NCI-H1436 treated with DMSO at 0.1 percent for 48 hours (cell line): ENCODE results near the gene PCBP4.

Experiments used
- DNase-seq: peaks from one replicate; lab custom pipeline; 2025; lab: John Stamatoyannopoulos, UW

Gene PCBP4

DNA sequence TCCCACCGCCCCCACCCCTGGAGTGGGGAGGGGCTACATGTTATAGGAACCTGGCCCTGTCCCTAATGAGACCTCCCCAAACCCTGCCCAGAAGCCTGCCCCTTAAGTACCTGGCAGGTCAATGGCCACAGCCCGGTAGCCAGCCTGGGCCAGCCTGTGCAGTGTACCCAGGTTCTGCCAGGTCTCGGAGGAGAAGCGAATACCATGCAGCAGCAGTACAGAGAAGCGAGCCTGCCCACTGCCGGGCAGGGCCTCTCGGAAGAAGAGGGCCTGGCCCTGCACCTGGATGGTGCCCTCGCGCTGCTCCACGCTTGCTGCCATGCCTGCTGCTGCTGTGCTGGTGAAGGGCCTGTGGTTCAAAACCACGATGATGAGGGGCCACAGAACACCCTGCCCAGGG, 4.1 kb upstream of the PCBP4 start:
- DNase-seq = no peak

DNA sequence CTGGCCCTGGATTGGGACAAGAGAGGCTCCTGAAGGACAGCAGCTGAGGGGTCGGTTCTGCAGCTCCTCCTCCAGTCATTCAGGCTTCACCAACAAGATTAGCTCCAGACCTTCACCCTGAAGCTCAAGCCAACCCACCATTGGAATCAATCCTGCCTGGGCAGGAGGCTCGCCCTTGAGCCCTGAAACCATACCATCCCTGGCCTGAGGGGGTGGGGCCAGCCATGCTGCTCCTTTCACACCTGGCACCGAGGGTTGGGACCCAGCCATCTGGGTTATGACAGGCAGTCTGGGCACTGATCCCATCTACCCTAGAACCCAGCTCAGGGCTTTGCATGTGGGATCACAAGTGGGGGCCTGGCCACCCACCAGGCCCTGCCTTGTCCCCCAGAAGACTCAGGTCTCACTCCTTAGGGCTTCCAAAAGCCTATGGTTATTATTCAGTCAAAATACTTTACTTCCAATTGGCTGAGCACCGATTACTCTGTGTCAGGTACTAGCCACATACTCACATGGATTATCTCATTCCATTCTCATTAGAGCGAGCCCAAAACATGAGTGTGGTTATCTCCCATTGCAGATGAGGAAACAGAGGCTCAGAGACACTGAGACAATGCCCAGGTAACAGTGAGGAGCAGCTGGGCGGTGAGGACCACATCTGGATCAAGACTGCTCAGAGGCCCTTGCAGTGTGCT, 3.5 kb upstream of the PCBP4 start:
- no peak for DNase-seq

DNA sequence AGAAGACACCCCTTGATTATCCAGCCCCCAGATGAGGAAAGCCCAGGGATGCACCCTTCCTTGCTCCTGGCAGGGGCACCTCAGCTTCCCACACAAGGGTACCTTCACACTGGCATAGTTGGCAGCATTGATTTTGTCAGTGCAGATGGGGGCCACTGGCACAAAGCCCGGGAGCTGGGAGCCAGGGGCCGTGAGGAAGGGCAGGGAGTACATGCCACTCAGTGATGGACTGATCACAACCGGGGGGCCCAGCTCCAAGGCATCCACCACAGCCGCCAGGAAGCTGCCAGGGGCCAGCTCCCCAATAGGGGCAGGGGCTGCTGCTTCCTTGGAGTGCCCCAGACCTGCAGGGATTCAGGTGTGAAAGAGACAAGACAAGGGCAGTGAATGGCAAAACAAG, 2.6 kb upstream of the PCBP4 start:
- no peak for DNase-seq

DNA sequence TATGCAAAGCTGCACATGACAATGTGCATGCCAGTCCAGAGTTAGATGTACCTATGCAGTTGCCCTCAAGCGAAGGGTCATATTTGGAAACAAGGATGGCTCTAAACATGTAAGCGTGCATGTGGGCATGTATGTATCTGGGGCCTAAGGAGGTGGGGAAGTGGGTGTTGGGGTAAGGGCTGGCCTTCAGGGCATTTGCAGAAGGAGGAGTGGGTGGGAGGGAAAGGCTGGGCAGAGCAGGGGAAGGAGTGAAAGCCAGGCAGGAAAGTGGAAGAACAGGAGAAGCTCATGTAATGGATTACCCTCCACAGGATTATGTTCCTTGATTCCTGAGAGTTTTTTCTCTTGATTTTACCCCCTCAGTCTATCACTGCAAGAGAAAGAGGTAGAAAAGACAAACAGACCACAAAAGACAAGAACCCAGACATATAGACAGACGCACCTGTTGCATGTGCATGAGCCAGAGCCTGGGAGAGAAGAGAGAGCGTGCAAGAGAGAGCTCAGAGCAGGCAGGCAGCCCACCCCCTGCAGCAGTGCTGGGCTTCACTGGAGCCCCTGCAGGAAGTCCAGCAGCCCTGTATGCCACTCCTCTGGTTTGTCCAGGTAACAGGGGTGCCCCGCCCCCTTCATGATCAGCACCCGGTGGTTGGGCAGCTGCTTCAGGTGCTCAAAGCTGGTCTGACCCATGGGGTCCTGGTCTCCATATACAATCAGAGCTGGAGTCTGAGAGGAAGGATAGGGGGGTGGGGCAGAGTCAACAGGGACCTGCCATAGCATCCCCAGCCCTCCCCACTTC, 1.8 kb upstream of the PCBP4 start:
- DNase-seq = no peak

DNA sequence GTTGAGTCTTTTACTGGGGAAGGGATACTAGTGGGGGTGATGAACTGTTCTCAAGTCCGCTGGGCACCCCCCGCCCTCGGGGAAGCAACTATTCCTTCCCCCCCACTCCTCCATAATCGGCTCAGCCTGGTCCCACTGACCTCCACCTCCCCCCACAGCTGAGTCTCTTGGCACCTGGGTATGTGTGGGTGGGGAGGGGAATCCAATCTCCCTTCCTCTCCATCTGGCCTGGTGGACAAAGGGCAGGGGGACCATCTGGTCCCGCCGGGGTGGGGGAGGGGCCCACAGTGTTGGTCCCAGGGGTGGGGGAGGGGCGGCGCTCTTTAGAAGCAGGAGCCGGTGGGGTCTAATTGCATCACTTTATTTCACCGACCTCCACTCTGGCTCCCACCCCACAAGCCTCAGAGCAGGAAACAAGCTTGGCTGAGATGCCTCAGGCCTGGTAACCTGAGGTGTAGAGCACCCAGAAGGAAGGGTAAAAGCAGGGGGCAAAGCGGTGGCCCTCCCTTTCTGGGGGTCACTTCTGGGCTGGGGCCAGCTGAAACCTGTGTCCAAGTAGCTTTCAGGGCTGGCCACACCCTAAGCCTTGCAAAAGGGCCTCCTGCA, 1.0 kb upstream of the PCBP4 start:
- DNase-seq = no peak

DNA sequence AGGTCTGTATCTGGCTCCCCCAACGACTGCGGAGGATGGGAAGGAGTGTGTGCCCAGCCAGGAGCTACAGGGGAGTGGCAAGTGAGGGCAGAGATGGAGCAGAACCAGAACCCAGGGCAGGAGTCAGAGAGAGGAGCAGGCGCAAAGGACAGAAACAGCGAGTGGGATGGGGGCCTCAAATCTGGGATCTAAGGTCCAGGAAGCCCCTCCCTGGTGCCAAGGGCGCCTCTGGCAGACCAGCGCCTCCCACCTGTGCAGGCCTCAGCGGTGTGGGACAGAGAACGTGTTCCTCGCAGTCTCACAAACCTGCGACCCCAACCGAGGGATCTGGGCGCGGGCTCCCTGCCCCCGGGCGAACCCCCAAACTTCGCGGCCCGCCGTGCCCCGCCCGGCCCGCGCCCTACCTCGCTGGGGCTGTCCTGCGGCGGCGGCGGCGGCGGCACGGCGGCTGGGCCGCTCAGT, 301 bp downstream of the PCBP4 start:
- no peak for DNase-seq

DNA sequence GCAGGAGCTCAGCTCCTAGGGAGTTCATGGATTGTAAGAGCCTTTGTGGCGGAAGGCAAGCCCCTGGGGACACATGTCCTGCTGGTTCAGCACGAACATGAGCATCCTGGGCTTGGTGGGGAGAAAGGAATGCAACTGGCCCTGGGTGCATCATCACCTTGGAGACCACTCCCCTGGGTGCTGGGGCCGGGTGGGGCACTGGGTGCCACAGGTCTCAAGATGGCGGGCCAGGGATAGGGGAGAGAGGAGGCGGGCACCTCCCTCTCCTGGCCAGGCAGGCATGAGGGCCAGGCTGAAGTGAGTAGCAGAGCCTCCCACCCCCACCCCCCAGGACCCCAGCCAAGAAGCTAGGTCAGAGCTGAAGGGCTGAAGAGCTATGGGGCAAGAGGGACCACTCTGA, 768 bp downstream of the PCBP4 start:
- no peak for DNase-seq

DNA sequence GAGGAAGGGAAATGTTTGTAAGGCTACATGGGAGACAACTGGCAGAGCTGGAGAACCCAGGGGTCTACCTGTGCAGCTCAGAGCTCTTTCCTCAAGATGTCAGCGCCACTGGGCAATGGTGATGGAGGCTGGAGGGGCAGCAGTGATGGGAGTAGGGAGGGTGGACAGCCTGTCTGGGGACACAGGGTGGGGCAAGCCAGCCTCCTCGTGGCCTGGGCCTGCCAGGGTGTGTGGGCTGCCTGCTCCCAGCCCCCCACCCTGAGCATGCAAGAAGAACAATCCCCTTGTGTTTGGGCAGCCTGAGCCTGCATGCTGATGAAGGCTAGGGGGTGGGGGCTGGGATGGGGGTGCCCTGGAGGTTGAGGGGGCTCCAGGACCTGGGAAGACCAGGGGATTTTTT, 1.2 kb downstream of the PCBP4 start:
- DNase-seq = no peak

DNA sequence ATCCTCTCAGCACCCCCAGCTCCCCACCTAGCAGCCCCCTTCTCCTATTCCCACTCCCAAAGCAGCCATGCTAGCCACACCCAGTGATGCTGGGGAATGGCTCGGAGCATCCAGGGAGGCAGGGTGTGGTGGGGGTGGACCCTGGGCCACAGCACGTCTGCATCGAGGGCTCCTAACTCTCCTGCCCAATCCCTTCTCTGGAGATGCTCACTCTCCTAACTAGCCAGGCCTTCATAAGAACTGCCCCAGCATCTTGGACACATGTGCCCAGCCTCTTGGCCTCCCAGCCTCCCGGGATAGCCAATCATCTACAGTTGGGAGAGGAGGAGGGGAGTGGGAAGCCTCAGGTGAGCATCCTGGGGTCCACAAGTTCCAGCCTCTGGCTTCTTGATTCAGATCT, 2.7 kb downstream of the PCBP4 start:
- no peak for DNase-seq

DNA sequence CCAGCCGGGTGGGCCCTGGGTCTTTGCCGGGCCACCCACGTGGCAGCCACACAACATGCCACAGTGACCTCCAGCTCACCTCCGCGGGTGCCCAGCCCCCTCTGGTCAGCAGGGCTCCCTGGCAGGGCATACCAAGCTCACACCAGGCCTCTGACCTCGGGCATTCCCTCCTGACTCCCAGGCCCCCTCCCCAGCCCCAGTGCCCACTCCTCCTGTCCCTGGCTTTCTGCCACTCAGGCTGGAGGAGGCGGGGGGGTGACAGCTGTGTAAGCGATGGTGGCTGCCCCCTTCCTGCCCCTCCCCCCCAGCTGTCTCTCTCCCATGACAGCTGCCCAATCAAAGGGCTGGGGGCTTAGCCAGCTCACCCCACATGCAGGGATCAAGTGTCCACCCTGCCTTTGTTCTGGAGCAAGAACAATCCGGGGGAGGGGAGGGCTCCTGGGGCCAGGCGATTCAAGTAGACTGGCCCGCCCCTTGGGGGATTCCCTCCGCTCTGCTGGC, 3.3 kb downstream of the PCBP4 start:
- no peak for DNase-seq

DNA sequence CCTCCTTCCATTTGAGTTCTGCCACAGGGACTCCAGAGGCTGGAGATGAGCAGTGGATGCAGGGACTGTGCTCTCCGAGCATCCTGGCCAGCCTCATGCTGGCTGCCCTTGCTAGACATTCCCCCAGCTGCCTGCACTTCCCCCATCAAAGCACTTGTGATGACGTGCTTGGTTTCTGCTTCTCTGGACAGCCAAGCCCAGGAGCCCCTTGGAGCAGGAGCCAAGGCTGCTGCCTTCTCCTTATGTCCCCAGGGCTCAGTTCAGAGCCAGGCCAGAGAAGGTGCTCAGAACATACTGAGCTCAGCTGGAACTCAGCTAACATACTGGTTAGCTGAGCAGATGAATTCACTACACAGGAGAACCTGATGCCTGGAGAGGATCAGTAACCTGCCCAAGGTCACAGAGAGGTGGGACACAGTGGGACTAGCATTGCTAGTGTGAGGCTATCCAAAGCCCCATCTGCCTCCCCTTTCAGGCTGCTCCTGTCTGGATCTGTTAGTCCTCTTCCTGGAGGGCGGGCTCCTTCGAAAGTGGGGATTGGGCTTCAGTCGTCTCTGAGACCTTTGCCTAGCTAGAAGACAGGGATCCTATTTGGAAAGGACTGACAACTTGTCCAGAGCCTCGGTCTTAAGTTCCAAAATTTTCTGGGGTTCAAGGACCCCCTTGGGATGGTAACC, 4.3 kb downstream of the PCBP4 start:
- no peak for DNase-seq

DNA sequence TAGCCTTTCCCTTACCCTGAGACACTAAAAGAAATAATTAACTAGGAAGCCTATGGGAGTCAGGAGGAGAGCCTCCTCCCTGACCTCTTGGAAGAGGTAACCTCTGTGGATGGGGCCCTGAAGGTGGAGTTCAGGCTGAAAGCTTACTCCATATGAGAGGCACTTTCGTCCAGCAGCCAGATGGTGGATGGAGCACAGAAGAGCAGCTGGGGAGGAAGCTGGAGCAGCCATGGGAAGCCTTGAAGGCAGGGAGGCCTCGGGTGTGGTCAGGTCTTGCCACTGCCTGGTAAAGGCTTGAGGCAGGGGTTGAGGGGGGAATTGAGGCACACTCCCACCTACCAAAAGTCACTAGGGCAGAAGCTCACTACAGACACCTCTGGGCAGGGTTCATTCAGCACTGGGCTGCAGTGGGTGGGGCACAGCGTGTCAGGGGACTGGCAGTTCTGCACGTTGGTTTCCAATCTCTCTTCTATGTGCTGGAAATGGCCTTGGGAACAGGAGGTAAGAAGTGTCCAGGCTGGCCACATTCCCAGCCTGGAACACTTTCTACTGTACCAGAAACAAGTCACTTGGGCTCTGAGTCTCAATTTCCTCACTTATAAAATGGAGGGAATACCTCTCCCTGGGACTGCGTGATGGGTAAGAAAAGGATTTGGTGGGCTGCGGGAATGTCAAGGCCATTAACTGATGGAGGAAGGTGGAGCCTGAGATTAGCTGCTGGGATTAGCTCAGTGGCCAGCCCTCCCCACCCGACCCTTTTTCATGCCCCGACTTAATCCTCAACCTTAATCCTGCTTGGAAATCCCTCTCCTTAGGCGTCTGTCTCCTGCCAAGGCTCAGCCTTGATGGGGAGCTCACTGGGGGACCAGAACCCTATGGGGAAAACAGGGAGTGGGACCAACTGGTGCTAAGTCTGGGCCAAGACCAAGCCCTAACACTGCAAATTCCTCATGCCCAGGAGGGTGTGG, 5.4 kb downstream of the PCBP4 start:
- DNase-seq = no peak

DNA sequence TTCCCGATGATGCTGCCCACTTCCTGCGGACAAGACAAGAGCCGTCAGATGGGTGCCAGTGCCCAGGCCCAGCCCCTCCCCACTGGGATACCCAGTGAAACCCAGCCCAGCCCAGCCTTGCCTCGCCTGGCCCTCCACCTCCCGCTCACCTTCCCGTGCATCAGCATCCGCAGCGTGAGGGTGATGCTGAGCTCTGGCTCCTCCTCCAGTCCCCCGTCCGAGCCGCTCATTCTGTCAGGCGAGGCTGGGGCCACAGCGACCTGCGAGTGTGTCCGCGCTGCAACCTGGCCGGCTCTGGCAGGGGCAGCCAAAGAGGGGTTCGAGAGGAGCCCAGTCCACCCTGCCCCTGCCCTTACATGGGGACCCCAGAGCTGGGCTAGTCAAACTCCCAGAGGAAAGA, 6.2 kb downstream of the PCBP4 start:
- DNase-seq = no peak

DNA sequence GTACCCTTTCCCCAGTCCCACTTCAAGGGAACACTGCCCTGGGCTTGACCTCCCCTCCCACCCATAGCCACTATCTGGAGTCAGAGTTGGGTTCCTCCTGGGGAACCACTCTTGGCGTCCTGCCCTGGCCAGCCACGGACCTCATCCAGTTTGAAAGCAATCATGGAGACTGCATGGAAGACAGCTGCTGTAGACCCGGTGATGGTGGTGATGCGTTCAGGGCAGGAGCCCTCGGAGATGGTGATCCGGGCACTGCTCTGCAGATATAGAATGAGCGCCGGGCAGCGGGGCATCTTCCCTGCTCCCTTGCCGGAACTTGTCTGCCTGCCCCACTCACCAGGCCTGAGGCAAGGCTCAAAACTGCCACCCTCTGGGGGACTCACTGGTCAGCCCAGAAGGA, 6.9 kb downstream of the PCBP4 start:
- DNase-seq = no peak

DNA sequence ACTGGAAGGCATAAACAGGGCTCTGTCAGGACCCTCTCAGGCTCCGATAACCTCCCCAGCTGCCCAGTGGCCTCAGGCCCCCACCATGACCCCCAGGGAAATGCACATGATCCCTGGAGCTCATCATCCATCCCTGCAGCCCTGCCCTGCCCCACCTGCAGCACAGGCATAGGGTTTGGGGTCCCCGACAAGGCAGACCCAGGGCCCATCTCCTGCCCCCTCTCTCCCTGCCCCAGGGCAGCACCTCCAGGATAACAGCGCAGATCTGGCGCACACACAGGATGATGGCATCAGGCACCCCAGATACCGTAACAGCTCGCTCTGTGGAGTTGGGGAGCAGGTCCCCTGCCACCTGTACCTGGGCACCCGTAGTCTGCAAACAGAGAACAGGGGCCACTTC, 7.6 kb downstream of the PCBP4 start:
- no peak for DNase-seq

DNA sequence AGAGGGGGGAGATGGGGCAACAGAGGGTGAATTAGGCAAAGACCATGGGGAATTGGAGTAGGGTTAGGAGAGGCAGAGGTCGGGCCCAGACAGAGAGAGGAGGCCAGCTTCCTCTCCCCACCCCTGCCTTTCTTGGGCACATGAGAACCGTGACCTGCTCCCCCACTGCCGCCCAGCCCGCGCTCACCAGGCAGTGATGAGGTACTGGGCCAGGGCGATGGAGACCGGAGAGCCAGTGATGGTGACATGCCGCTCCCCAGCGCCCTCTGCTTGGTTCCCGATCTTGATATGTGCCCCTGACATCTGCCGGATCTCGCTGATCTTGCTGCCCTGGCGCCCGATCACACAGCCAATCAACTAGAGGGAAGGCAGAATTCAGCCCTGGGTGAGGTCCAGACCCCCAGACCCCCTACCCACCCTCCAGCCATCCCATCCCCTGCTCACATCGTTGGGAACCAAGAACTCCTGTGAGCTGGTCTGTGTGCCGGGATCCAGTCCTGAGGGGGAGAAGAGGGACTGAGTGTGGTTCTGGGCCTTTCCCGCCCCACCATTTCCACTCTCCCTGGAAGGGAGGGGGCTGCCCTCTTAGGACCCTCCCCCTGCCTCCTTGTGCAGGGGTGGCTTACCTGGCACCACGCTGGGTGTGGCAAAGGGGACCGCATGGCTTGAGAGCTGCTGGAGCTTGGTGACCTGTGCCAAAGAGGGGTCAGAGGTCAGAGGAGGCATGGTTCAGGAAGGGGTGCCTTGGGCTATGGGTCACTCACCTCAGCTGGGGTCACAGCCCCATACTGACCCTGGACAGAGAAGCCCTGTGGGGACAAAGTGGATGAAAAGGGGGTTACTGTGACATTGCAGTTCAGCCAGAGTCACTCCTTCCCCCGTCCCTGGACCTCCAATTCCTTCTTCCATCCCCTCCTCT, 8.4 kb downstream of the PCBP4 start:
- no peak for DNase-seq

DNA sequence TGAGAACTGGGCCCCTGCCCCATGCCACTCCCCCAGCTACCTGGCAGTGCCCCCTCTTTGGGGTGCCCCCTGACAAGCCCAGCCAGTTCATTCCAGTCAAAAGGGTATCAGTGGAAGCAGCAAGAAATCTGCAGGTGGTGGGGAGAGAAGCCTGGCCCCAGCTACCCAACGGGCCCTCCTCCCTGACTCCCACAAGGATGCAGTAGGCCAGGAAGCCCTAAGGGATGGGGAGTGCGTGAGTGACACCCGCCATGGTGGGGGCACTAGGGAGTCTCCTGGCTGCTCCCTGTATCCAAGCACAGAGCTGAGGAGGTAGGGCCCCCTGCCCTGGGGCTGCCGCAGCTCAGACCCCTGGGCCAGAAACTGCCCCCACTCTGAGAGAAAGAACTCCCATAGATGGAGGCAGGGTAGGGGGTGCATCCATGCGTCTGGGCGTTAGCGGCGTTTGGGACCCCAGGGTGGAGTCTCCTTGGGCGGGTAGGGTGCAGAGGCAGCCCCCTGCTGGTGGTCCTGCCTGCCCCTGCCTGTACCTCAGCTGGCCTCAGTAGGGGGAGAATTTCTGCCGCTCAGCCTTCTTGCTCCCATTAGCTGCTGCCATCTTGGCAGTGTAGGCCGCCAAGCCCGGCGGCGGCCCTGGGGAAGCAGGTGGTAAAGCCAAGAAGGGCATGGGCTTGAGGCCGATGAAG, 9.6 kb downstream of the PCBP4 start:
- DNase-seq = no peak

DNA sequence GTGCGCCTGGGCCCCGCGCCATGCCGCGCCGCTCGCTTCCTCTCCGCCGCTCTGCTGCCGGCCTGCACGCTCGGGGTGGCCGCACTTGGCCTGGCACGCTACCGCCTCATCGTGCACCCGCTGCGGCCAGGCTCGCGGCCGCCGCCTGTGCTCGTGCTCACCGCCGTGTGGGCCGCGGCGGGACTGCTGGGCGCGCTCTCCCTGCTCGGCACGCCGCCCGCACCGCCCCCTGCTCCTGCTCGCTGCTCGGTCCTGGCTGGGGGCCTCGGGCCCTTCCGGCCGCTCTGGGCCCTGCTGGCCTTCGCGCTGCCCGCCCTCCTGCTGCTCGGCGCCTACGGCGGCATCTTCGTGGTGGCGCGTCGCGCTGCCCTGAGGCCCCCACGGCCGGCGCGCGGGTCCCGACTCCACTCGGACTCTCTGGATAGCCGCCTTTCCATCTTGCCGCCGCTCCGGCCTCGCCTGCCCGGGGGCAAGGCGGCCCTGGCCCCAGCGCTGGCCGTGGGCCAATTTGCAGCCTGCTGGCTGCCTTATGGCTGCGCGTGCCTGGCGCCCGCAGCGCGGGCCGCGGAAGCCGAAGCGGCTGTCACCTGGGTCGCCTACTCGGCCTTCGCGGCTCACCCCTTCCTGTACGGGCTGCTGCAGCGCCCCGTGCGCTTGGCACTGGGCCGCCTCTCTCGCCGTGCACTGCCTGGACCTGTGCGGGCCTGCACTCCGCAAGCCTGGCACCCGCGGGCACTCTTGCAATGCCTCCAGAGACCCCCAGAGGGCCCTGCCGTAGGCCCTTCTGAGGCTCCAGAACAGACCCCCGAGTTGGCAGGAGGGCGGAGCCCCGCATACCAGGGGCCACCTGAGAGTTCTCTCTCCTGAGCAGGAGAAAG, 11.1 kb downstream of the PCBP4 start:
- no peak for DNase-seq
